Nephron (organoid): ENCODE measurements around the gene TGFBI.

Source experiments
- H3K27ac Mint-ChIP-seq, 3 experiments: 2 replicates each; pipeline ENCODE4 v1.8.0; 2020; ENCODE audit warnings: mixed read lengths in 3 of 3, mild to moderate bottlenecking in 2 of 3, moderate library complexity in 1 of 3
- H3K27me3 Mint-ChIP-seq: 2 replicates; pipeline ENCODE4 v1.8.0; 2021; ENCODE audit warnings: low read depth, mild to moderate bottlenecking, moderate library complexity, mixed read lengths
- H3K36me3 Mint-ChIP-seq: 2 replicates; pipeline ENCODE4 v1.8.0; 2020; ENCODE audit warnings: low read depth, mixed read lengths
- H3K4me1 Mint-ChIP-seq: 2 replicates; pipeline ENCODE4 v1.8.0; 2020; ENCODE audit warnings: mixed read lengths
- H3K4me3 Mint-ChIP-seq, 3 experiments: 2 replicates each; pipeline ENCODE4 v1.8.0; 2020; ENCODE audit warnings: mild to moderate bottlenecking in 3 of 3, mixed read lengths in 3 of 3, moderate library complexity in 2 of 3
- H3K9me3 Mint-ChIP-seq: 2 replicates; pipeline ENCODE4 v1.8.0; 2020; ENCODE audit warnings: mixed read lengths
- TF ChIP-seq, protein P1 (sequence below), 3 experiments: fragments of 200-600 bp; sonication (generic); IDR thresholded peaks; one replicate each; pipeline ENCODE4 v1.5.0; 2021; ENCODE audit warnings: antibody characterized with exemption in 3 of 3; ENCODE audit not compliant: unreplicated experiment in 3 of 3

TGFBI gene

DNA sequence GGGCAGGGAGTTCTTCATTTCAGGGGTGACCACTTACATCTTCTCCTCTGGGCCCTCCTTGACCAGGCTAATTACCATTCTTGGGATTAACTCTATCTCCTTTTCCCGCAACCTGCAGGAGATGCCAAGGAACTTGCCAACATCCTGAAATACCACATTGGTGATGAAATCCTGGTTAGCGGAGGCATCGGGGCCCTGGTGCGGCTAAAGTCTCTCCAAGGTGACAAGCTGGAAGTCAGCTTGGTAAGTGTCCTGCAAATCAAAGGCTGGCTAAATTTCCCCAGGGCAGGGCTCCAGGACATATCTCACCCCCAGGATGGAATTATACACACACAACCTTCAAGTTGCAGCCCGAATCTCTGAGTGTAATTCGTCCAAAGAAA, 30.2 kb downstream of the TGFBI start:
- TF ChIP-seq, protein P1, sequence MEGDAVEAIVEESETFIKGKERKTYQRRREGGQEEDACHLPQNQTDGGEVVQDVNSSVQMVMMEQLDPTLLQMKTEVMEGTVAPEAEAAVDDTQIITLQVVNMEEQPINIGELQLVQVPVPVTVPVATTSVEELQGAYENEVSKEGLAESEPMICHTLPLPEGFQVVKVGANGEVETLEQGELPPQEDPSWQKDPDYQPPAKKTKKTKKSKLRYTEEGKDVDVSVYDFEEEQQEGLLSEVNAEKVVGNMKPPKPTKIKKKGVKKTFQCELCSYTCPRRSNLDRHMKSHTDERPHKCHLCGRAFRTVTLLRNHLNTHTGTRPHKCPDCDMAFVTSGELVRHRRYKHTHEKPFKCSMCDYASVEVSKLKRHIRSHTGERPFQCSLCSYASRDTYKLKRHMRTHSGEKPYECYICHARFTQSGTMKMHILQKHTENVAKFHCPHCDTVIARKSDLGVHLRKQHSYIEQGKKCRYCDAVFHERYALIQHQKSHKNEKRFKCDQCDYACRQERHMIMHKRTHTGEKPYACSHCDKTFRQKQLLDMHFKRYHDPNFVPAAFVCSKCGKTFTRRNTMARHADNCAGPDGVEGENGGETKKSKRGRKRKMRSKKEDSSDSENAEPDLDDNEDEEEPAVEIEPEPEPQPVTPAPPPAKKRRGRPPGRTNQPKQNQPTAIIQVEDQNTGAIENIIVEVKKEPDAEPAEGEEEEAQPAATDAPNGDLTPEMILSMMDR (IDR thresholded peaks at IDR 0.05; ENCODE audit: unreplicated experiment in 3 of 3), result no peak
- Mint-ChIP-seq H3K36me3 (peaks cover 64% of the 10 kb centered on the region), H3K9me3 (no peaks in the 10 kb centered on the region)

DNA sequence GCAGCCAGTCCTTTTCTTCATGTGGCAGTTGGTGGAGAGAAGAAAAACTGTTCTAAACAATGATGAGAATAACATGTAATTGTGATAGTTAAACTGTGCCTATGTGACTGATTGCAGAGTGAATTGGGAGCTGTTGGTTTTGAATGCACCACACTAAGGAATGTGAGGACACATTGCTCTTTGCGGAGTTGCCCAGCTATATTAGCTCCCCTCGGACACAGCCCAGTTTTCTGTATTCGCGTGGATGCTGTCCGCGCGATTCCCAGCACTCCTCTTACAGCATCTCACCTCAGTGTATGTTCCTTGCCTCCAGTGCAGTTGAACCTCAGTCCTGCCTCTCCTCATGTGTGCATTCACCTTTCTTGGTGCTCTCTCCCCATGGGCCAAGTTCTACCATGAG, 32.2 kb downstream of the TGFBI start:
- TF ChIP-seq, protein P1 (IDR thresholded peaks at IDR 0.05; ENCODE audit: unreplicated experiment in 3 of 3), result no peak
- Mint-ChIP-seq H3K4me3 (peak overlapping the region in 1 of 3 experiments; percentile 21), H3K27ac (peak overlapping the region in 2 of 3 experiments; percentile 10 to 78), H3K4me1 (peaks cover 58% of the 10 kb centered on the region), H3K27me3 (peaks cover 4% of the 10 kb centered on the region), H3K36me3 (peaks cover 57% of the 10 kb centered on the region), H3K9me3 (no peaks in the 10 kb centered on the region)

More for the DNA sequence above, 30.2 kb downstream of the TGFBI start:
- peaks cover 4% of the 10 kb centered on the region for H3K27me3 Mint-ChIP-seq
- no peak overlapping the region for H3K4me3 Mint-ChIP-seq
- peak overlapping the region; percentile 91 to 95 (median 92) for H3K27ac Mint-ChIP-seq
- peaks cover 78% of the 10 kb centered on the region for H3K4me1 Mint-ChIP-seq

DNA sequence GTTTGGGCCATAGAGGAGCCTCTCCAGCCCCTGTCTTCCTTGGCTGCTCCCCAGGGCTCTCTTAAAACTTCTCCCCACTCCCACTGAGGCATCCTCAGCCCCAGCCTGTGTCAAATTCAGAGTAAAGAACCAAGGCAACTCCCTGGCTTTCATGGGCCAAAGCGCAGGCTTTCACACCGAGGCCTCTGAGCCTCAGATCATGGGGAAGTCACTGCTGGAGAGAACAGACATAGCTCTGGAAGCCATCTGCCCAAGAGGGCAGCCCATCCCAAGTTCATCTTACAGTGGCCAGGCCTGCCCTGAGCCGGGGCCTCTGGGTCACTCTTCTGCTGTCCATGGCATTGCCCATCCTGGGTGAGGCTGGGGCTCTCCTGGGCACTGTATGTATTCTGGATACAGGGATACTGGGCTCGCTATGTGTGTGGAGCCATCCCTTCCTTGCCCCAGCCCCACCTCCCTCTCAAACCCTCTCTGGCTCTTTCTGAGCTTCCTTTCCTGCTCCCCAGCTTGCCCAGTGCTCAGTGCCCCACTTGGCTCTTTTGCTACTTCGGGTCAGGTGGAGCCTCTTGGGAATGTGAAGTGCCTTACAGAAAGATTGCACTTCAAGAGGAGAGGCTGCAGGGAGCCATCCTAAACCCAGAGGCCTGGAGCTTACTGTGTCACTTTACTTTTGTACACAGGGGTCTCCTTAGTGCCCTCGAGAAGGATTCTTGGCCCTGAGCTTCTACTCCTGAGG, 33.0 kb downstream of the TGFBI start:
- peaks cover under 1% of the 10 kb centered on the region for H3K27me3 Mint-ChIP-seq
- H3K27ac Mint-ChIP-seq, result peak overlapping the region in 2 of 3 experiments; percentile 10 to 78
- TF ChIP-seq, protein P1 (IDR thresholded peaks at IDR 0.05; ENCODE audit: unreplicated experiment in 3 of 3), result no peak
- peaks cover under 1% of the 10 kb centered on the region for H3K9me3 Mint-ChIP-seq
- peaks cover 58% of the 10 kb centered on the region for H3K4me1 Mint-ChIP-seq
- H3K4me3 Mint-ChIP-seq, result no peak overlapping the region
- peaks cover 57% of the 10 kb centered on the region for H3K36me3 Mint-ChIP-seq

DNA sequence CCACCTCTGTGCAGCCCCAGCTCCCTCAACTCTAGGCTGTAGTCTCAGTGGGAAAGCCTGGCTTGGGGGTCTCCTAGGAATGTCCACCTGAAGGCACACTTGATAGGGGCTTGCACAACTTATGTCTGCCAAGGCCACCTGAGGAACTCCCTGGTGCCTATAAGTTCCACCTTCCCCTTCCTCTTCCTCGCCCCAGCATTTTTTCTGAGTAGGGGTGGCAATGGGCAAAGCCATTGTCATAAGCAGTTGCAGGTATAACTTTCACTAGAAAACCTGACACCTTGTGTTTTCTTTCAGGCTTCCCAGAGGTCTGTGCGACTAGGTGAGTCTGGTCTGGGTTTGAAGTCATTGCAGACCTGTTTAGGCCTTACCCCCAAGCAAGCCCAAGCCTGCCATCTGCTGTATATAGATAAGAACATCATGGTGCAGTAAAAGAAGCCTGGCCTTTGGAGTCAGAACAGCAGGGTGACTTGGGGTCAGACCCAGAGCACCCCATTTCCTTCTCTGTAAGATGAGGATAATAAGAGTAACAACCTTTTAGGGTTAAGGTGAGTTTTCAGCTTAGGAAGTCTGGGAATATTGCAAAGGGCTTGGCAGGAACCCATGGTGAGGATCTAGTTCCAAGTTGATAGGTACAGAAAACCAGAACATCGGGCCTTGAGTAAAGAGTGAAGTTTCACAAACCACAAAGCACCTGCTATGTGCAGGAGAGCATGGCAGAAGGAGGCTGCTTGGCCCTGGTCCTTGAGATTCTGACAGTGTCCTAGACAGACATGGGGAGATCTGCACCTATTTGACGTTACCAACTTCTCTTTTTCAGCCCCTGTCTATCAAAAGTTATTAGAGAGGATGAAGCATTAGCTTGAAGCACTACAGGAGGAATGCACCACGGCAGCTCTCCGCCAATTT, 33.8 kb downstream of the TGFBI start:
- H3K4me3 Mint-ChIP-seq, result no peak overlapping the region
- peak overlapping the region in 2 of 3 experiments; percentile 72 to 85 for H3K27ac Mint-ChIP-seq
- peaks cover 4% of the 10 kb centered on the region for H3K9me3 Mint-ChIP-seq
- H3K4me1 Mint-ChIP-seq, result peaks cover 54% of the 10 kb centered on the region
- no peaks in the 10 kb centered on the region for H3K27me3 Mint-ChIP-seq
- TF ChIP-seq, protein P1 (IDR thresholded peaks at IDR 0.05; ENCODE audit: unreplicated experiment in 3 of 3), result peak in 2 of 3 experiments; percentile 24 to 26
- H3K36me3 Mint-ChIP-seq, result peaks cover 60% of the 10 kb centered on the region

DNA sequence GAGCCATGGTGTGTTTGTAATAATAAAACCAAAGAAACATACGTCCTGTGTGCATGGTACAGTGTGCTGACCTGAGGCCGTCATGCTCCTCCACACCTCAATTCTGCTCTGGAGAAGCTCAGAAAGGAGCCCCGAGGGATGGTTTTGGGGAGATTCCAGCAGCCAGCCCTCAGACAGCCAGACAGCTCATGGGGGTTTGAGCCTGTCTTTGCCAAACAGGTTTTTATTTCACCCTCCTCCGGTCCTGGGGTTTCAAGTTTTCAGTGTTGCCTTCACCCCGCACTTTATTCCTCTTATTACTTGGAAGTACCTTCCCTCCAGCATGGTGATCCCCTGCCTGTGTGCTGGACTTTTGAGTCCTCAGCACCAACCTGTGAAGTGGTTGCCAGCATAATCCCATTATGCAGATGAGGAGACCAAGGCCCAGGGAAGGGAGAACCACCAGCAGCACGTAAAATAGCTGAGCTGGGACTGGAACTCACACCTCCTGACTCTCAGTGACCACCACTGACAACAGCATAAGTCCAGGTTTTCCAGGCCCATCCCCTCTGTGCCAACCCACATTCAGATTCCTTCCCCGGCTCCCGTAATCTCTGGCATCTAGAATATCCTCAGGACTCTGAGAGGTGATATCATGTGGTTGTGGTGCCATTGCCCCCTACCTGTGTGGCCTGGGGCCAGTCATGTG, 35.1 kb downstream of the TGFBI start:
- peaks cover 41% of the 10 kb centered on the region for H3K4me1 Mint-ChIP-seq
- TF ChIP-seq, protein P1 (IDR thresholded peaks at IDR 0.05; ENCODE audit: unreplicated experiment in 3 of 3), result no peak
- H3K27me3 Mint-ChIP-seq, result no peaks in the 10 kb centered on the region
- peaks cover 57% of the 10 kb centered on the region for H3K36me3 Mint-ChIP-seq
- peak overlapping the region in 2 of 3 experiments; percentile 40 to 44 for H3K27ac Mint-ChIP-seq
- H3K9me3 Mint-ChIP-seq, result peaks cover 4% of the 10 kb centered on the region
- no peak overlapping the region for H3K4me3 Mint-ChIP-seq
